K562 (cell line): Measurements from ENCODE around the gene DRAXIN. TPM values are rescaled to one million over a fixed set of nuclear protein-coding genes. Genes with fewer than 3 reads are reported as not detected.
A peak's percentile ranks its signal among the peaks of the same experiment; 100 is the strongest.

Experiments used
- ATAC-seq: fragments of 200-7000 bp; cut with Tn5 transposase; 3 replicates; pipeline ENCODE4 v1.9.1; 2020; ENCODE audit warnings: moderate library complexity
- BruUV-seq: library from RNA; stranded (reverse); fragments of 400-500 nt; replicated peaks from 2 replicates; lab custom pipeline; 2021; lab: Mats Ljungman, UMichigan
- CTCF ChIA-PET: fragments of 300-600 bp; formaldehyde crosslinking; extraction: SDS; loops from one replicate; lab custom pipeline; 2021; ENCODE audit warnings: low intra/inter-chr PET ratio; lab: Yijun Ruan, JAX
- POLR2A ChIA-PET: fragments of 300-600, 350-650 bp; sonication (Branson Sonifier 250); formaldehyde crosslinking; extraction: SDS; loops from one replicate; lab custom pipeline; 2021; ENCODE audit warnings: antibody characterized with exemption, inconsistent platforms; lab: Yijun Ruan, JAX
- DNase-seq, 4 experiments: peaks; one replicate each; pipeline versions ENCODE4 v3.0.0 to v3.0.0-alpha.2; 2011 to 2018; ENCODE audit warnings: low spot score in 3 of 4, mixed read lengths in 3 of 4; ENCODE audit errors: extremely low read depth in 1 of 4
- FAIRE-seq: peaks from 2 replicates; lab custom pipeline; 2011; peaks lifted over from hg19 to GRCh38; lab: Jason Lieb, UNC
- H2AFZ ChIP-seq: 2 replicates; pipeline ENCODE4 v1.6.0; 2011; ENCODE audit warnings: low read depth, low read length, control low read depth, inconsistent platforms
- H3K27ac ChIP-seq: fragments of 200-600 bp; 3 replicates; pipeline ENCODE4 v1.8.0; 2011; ENCODE audit warnings: low read depth, mild to moderate bottlenecking, control low read depth, inconsistent platforms, low read length, moderate library complexity, mixed read lengths; ENCODE audit errors: extremely low read depth
- H3K27me3 ChIP-seq, 2 experiments: fragments of 300-600 bp in 1 of 2; 2 replicates in 1 of 2; 3 replicates in 1 of 2; pipeline versions ENCODE4 v1.6.0 to v1.8.0; 2011; ENCODE audit warnings: inconsistent platforms in 2 of 2, low read length in 2 of 2, mild to moderate bottlenecking in 1 of 2, mixed read lengths in 1 of 2, moderate library complexity in 1 of 2; ENCODE audit not compliant: control insufficient read depth in 2 of 2, insufficient read depth in 2 of 2
- H3K36me3 ChIP-seq: fragments of 300-600 bp; 3 replicates; pipeline ENCODE4 v1.8.0; 2011; ENCODE audit warnings: mild to moderate bottlenecking, low read length, inconsistent platforms; ENCODE audit not compliant: control insufficient read depth, insufficient read depth
- H3K4me1 ChIP-seq, 2 experiments: fragments of 200-600 bp in 1 of 2; replicated peaks in 1 of 2; 2 replicates in 1 of 2; 3 replicates in 1 of 2; pipeline versions ENCODE4 v1.5.1 to v1.8.0; 2011; ENCODE audit warnings: inconsistent platforms in 2 of 2, low read length in 2 of 2, mild to moderate bottlenecking in 1 of 2, mixed read lengths in 1 of 2, moderate library complexity in 1 of 2; ENCODE audit not compliant: control insufficient read depth in 2 of 2, insufficient read depth in 2 of 2
- H3K4me2 ChIP-seq: 2 replicates; pipeline ENCODE4 v1.6.1; 2011; ENCODE audit warnings: low read length, control low read depth, inconsistent platforms, mixed read lengths; ENCODE audit not compliant: insufficient read depth
- H3K4me3 ChIP-seq: fragments of 200-600 bp; sonication (generic), shearing (Covaris generic); 2 replicates; pipeline ENCODE4 v1.5.1; 2016; ENCODE audit warnings: control low read depth, inconsistent platforms
- H3K79me2 ChIP-seq: fragments of 200-600 bp; 3 replicates; pipeline ENCODE4 v1.8.0; 2011; ENCODE audit warnings: low read length, inconsistent platforms; ENCODE audit not compliant: control insufficient read depth, insufficient read depth
- H3K9ac ChIP-seq, 2 experiments: 2 replicates each; pipeline versions ENCODE4 v1.6.0 to v1.6.1; 2011; ENCODE audit warnings: low read depth in 2 of 2, low read length in 2 of 2, control low read depth in 1 of 2, inconsistent platforms in 1 of 2, mild to moderate bottlenecking in 1 of 2, mixed read lengths in 1 of 2; ENCODE audit not compliant: insufficient read depth in 1 of 2
- H3K9me1 ChIP-seq: one replicate; pipeline ENCODE4 v1.6.0; 2011; ENCODE audit warnings: inconsistent platforms, mild to moderate bottlenecking, low read length, moderate library complexity; ENCODE audit not compliant: control insufficient read depth, insufficient read depth
- H3K9me3 ChIP-seq: replicated peaks from 2 replicates; pipeline ENCODE4 v1.5.1; 2011; ENCODE audit warnings: low read depth, low read length, inconsistent platforms; ENCODE audit not compliant: control insufficient read depth, insufficient read depth
- H4K20me1 ChIP-seq: replicated peaks from 2 replicates; pipeline ENCODE4 v1.6.1; 2011; ENCODE audit warnings: low read length, inconsistent platforms, mixed read lengths; ENCODE audit not compliant: control insufficient read depth, insufficient read depth
- AFF1 ChIP-seq, 2 experiments: fragments of 450-650 bp; IDR thresholded peaks; 2 replicates each; pipeline ENCODE4 v1.6.1; 2018; ENCODE audit warnings: mild to moderate bottlenecking in 2 of 2, low read depth in 1 of 2; ENCODE audit not compliant: partially characterized antibody in 2 of 2
- ETV1 ChIP-seq: fragments of 450-650 bp; conservative IDR thresholded peaks from 2 replicates; pipeline ENCODE4 v1.6.1; 2016; ENCODE audit warnings: missing genetic modification characterization, control low read depth, low read depth, missing compliant biosample characterization
- HIVEP1 ChIP-seq: fragments of 250-450 bp; sonication (Bioruptor Pico); IDR thresholded peaks from 2 replicates; pipeline ENCODE4 v1.4.0; 2020; ENCODE audit warnings: mild to moderate bottlenecking
- HMG20A ChIP-seq: fragments of 450-650 bp; formaldehyde crosslinking; conservative IDR thresholded peaks from 2 replicates; pipeline ENCODE4 v1.4.0; 2020; ENCODE audit warnings: mild to moderate bottlenecking, mixed read lengths
- JUN ChIP-seq, 2 experiments: sonication (generic) in 1 of 2; formaldehyde crosslinking in 1 of 2; IDR thresholded peaks; 2 replicates each; pipeline versions ENCODE4 v1.6.1 to v1.8.0; 2012 to 2022; ENCODE audit warnings: borderline replicate concordance in 2 of 2, mild to moderate bottlenecking in 2 of 2, improper control_type of control experiment in 1 of 2, low read depth in 1 of 2, low read length in 1 of 2, missing genetic modification reagents in 1 of 2
- PCBP1 ChIP-seq: fragments of 200-400 bp; formaldehyde crosslinking; IDR thresholded peaks from 2 replicates; pipeline ENCODE4 v1.6.1; 2018; ENCODE audit warnings: mild to moderate bottlenecking, low read depth, low read length; ENCODE audit not compliant: poor library complexity, severe bottlenecking
- RNF2 ChIP-seq: sonication (generic); IDR thresholded peaks from 2 replicates; pipeline ENCODE4 v1.6.1; 2016
- TRIM28 ChIP-seq: fragments of 450-650 bp; IDR thresholded peaks from 2 replicates; pipeline ENCODE4 v1.6.1; 2017
- ZNF511 ChIP-seq: sonication (generic); formaldehyde crosslinking; IDR thresholded peaks from 2 replicates; pipeline ENCODE4 v1.8.0; 2022; ENCODE audit warnings: mild to moderate bottlenecking, missing genetic modification reagents
- WGBS: fragments of 100-300 bp; shearing (Covaris generic); methylation state at CpG from one replicate; pipeline ENCODE4 v1.1.6; 2016; ENCODE audit warnings: low coverage, mixed read lengths; ENCODE audit not compliant: insufficient coverage; ENCODE audit errors: missing lambda C conversion rate; 5-methylcytosine and 5-hydroxymethylcytosine counted together
- in situ Hi-C: fragments of 300-500 bp; cut with MboI; formaldehyde crosslinking; loops from 4 replicates; pipeline ENCODE4 v1.15.0; 2018; ENCODE audit warnings: inconsistent platforms, mixed read lengths
- intact Hi-C: fragments of 100-400 bp; cut with micrococcal nuclease; formaldehyde crosslinking; loops from 2 replicates; pipeline ENCODE4 v1.14.2; 2022
- polyA plus RNA-seq, 8 experiments: library from polyadenylated mRNA; depleted of rRNA in 4 of 8; stranded (reverse) in 5 of 8; unstranded in 3 of 8; fragments of >200 nt; fragmentation: Nextera tagmentation in 2 of 8; fragmentation: Illumina TruSeq in 1 of 8; extraction: Ambion mirVana in 2 of 8; extraction: Trizol in 1 of 8; gene quantifications; 2 replicates each; pipeline versions ENCODE4 v1.2.1 to v1.2.3, GENCODE V29; 2011 to 2014; ENCODE audit warnings: inconsistent platforms in 1 of 8, missing spikeins in 1 of 8
- total RNA-seq, 7 experiments: library from RNA; depleted of rRNA in 6 of 7; stranded (reverse); fragments of >200 nt in 6 of 7; fragmentation: Illumina TruSeq in 2 of 7; extraction: Trizol in 2 of 7; gene quantifications; 2 replicates each; pipeline versions ENCODE4 v1.2.1 to v1.2.3, GENCODE V29; 2011 to 2021; ENCODE audit warnings: low replicate concordance in 1 of 7
- TF ChIP-seq, protein P1 (sequence below): sonication (generic); formaldehyde crosslinking; IDR thresholded peaks from 2 replicates; pipeline ENCODE4 v1.8.0; 2022; ENCODE audit warnings: missing genetic modification reagents, mild to moderate bottlenecking, moderate library complexity, borderline replicate concordance
- TF ChIP-seq, protein P2 (sequence below): sonication (generic); formaldehyde crosslinking; IDR thresholded peaks from 2 replicates; pipeline ENCODE4 v1.8.0; 2023; ENCODE audit warnings: mild to moderate bottlenecking, missing genetic modification reagents

Gene DRAXIN
- total and polyA plus RNA-seq, 9 of the 15 experiments (the other 6 are each of a cell fraction or from before 2014, with no cell fraction given), result 0.01 to 0.04 (median 0.01) TPM; not detected in 6

DNA sequence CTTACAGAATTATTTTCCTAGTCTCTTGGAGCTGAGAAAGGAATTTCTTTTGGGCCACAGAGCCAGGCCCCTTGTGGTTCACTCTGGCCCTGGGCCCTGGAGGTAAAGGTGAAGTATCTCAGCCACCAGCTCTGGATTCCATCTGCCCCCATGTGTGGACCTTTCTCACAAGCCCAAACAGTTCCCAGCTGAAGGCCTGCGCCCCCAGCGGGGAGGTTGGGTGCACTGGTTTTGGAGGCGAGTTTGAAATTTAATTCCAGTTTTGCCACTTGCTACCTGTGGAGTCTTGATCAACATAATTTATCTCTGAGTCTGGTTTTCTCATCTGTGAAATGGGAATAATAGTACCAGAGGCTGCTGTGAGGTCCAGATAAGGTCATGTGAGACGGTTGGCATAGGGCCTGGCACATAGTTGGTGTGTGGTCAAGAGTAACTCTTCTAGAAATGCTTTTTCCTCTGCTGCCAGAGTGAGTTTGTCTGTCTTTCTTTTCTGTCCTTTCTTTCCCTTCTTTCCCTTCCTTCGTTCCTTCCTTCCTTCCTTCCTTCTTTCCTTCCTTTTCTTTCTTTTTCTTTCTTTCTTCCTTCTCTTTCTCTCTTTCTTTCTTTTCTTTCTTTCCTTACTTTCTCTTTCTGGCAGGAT lies 50.5 kb downstream of the DRAXIN start:
- peak overlapping the region in 1 of 2 experiments; percentile 30; a peak in 2 of 4 replicates for H3K9ac ChIP-seq
- no peaks in the 10 kb centered on the region for H3K9me3 ChIP-seq
- no peak for FAIRE-seq
- H3K27ac ChIP-seq, result no peak overlapping the region
- WGBS, result 45% methylated on average over 5 of the region's 5 CpGs
- H3K27me3 ChIP-seq, result no peaks in the 10 kb centered on the region
- ChIA-PET POLR2A (interaction anchor here (0.9 to 3.1 kb wide), 7 partner anchors 11 to 705 kb away, joined by 3 to 15 read pairs (median 4); no protein-coding TSS in a partner anchor), CTCF (no interaction called here)
- peak in 1 of 4 experiments; percentile 65 for DNase-seq
- H3K4me1 ChIP-seq, result peaks cover 48 to 53% of the 10 kb centered on the region in 2 experiments
- in situ Hi-C loops, result no loop called here
- H3K79me2 ChIP-seq, result peaks cover 42% of the 10 kb centered on the region
- peak; percentile 28; the same call in 2 of the 3 replicates for ATAC-seq
- no peak overlapping the region for H2AFZ ChIP-seq
- H4K20me1 ChIP-seq, result no peaks in the 10 kb centered on the region
- peaks cover 27% of the 10 kb centered on the region; the same call in 2 of the 3 replicates for H3K36me3 ChIP-seq
- intact Hi-C loops, result no loop called here
- no peak overlapping the region for H3K4me2 ChIP-seq
- no peak overlapping the region for H3K4me3 ChIP-seq
- peaks cover 7% of the 10 kb centered on the region for H3K9me1 ChIP-seq
- no TSS peak for BruUV-seq
- no peak for TF ChIP-seq TRIM28
- TF ChIP-seq, protein P1, sequence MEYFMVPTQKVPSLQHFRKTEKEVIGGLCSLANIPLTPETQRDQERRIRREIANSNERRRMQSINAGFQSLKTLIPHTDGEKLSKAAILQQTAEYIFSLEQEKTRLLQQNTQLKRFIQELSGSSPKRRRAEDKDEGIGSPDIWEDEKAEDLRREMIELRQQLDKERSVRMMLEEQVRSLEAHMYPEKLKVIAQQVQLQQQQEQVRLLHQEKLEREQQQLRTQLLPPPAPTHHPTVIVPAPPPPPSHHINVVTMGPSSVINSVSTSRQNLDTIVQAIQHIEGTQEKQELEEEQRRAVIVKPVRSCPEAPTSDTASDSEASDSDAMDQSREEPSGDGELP (CRISPR knock-in tag), result peak; percentile 84; the same call in 1 of the 2 replicates
- TF ChIP-seq AFF1 (IDR thresholded peaks at IDR 0.05; ENCODE audit: low read depth in 1 of 2, partially characterized antibody in 2 of 2), result peak in 1 of 2 experiments; percentile 29
- no peak for TF ChIP-seq PCBP1
- no peak for TF ChIP-seq JUN (IDR thresholded peaks at IDR 0.05; ENCODE audit: borderline replicate concordance, low read depth, low read length)
- 0 out of 2 replicates have a peak, but pooled peaks have one; percentile 58 for TF ChIP-seq JUN (CRISPR knock-in tag; IDR thresholded peaks at IDR 0.05; ENCODE audit: borderline replicate concordance)
- TF ChIP-seq, protein P2, sequence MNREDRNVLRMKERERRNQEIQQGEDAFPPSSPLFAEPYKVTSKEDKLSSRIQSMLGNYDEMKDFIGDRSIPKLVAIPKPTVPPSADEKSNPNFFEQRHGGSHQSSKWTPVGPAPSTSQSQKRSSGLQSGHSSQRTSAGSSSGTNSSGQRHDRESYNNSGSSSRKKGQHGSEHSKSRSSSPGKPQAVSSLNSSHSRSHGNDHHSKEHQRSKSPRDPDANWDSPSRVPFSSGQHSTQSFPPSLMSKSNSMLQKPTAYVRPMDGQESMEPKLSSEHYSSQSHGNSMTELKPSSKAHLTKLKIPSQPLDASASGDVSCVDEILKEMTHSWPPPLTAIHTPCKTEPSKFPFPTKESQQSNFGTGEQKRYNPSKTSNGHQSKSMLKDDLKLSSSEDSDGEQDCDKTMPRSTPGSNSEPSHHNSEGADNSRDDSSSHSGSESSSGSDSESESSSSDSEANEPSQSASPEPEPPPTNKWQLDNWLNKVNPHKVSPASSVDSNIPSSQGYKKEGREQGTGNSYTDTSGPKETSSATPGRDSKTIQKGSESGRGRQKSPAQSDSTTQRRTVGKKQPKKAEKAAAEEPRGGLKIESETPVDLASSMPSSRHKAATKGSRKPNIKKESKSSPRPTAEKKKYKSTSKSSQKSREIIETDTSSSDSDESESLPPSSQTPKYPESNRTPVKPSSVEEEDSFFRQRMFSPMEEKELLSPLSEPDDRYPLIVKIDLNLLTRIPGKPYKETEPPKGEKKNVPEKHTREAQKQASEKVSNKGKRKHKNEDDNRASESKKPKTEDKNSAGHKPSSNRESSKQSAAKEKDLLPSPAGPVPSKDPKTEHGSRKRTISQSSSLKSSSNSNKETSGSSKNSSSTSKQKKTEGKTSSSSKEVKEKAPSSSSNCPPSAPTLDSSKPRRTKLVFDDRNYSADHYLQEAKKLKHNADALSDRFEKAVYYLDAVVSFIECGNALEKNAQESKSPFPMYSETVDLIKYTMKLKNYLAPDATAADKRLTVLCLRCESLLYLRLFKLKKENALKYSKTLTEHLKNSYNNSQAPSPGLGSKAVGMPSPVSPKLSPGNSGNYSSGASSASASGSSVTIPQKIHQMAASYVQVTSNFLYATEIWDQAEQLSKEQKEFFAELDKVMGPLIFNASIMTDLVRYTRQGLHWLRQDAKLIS, result no peak
- no peak for TF ChIP-seq HIVEP1
- TF ChIP-seq RNF2, result no peak
- no peak for TF ChIP-seq ZNF511 (CRISPR knock-in tag)
- TF ChIP-seq ETV1, result no peak
- TF ChIP-seq HMG20A (CRISPR knock-in tag), result no peak
